HepG2 (cell line): ENCODE results near the gene NPPB. TPM values are rescaled to one million over a fixed set of nuclear protein-coding genes. Genes with fewer than 3 reads are reported as not detected.

ENCODE experiments used
- CREB3 ChIP-seq: sonication (generic); formaldehyde crosslinking; IDR thresholded peaks from 2 replicates; pipeline ENCODE4 v1.5.0; 2020; ENCODE audit warnings: missing genetic modification reagents
- FOXA1 ChIP-seq, 2 experiments: fragments of 450-650 bp in 1 of 2; sonication (generic) in 1 of 2; formaldehyde crosslinking in 1 of 2; IDR thresholded peaks; 2 replicates each; pipeline versions ENCODE4 v1.4.0 to v1.6.1; 2016 to 2020; ENCODE audit warnings: missing genetic modification reagents in 1 of 2
- FOXK1 ChIP-seq: sonication (generic); formaldehyde crosslinking; IDR thresholded peaks from 2 replicates; pipeline ENCODE4 v1.4.0; 2020; ENCODE audit warnings: low read depth, missing genetic modification reagents, borderline replicate concordance
- GABPA ChIP-seq, 2 experiments: IDR thresholded peaks; 2 replicates each; pipeline ENCODE4 v1.6.1; 2011 to 2016; ENCODE audit warnings: low read depth in 2 of 2, low read length in 1 of 2, missing biosample characterization in 1 of 2, missing genetic modification characterization in 1 of 2
- GATA4 ChIP-seq: sonication (generic); IDR thresholded peaks from 2 replicates; pipeline ENCODE4 v1.6.1; 2016; ENCODE audit warnings: antibody characterized with exemption, low read depth, borderline replicate concordance
- HNF4A ChIP-seq: sonication (generic); formaldehyde crosslinking; IDR thresholded peaks from 2 replicates; pipeline ENCODE4 v1.4.0; 2020; ENCODE audit warnings: missing genetic modification reagents
- IRX3 ChIP-seq: sonication (generic); formaldehyde crosslinking; IDR thresholded peaks from 2 replicates; pipeline ENCODE4 v1.8.1; 2023; ENCODE audit warnings: mild to moderate bottlenecking, low read depth, missing genetic modification reagents, borderline replicate concordance
- MAZ ChIP-seq, 2 experiments: sonication (generic) in 1 of 2; formaldehyde crosslinking in 1 of 2; IDR thresholded peaks; 2 replicates each; pipeline versions ENCODE4 v1.5.0 to v1.6.1; 2012 to 2020; ENCODE audit warnings: low read depth in 2 of 2, mild to moderate bottlenecking in 2 of 2, borderline replicate concordance in 1 of 2, improper control_type of control experiment in 1 of 2, low read length in 1 of 2, missing genetic modification reagents in 1 of 2, moderate library complexity in 1 of 2
- MEF2D ChIP-seq: sonication (generic); formaldehyde crosslinking; IDR thresholded peaks from 2 replicates; pipeline ENCODE4 v1.5.1; 2020; ENCODE audit warnings: mild to moderate bottlenecking, missing genetic modification reagents
- PAWR ChIP-seq: sonication (generic); formaldehyde crosslinking; IDR thresholded peaks from 2 replicates; pipeline ENCODE4 v1.4.0; 2020; ENCODE audit warnings: missing genetic modification reagents, mild to moderate bottlenecking, borderline replicate concordance
- RBM39 ChIP-seq: fragments of 200-400 bp; formaldehyde crosslinking; IDR thresholded peaks from one replicate; pipeline ENCODE4 v1.6.1; 2018; ENCODE audit warnings: antibody characterized with exemption, mild to moderate bottlenecking, low read depth, low read length; ENCODE audit not compliant: poor library complexity, severe bottlenecking
- SPEN ChIP-seq: sonication (generic); formaldehyde crosslinking; IDR thresholded peaks from 2 replicates; pipeline ENCODE4 v1.5.1; 2020; ENCODE audit warnings: low read depth, mild to moderate bottlenecking, missing genetic modification reagents
- YY1 ChIP-seq: IDR thresholded peaks from 2 replicates; pipeline ENCODE4 v1.6.1; 2011; ENCODE audit warnings: low read length, low read depth, moderate library complexity, mild to moderate bottlenecking; ENCODE audit not compliant: insufficient read depth, insufficient replicate concordance
- ZEB1 ChIP-seq: IDR thresholded peaks from 2 replicates; pipeline ENCODE4 v1.6.1; 2012; ENCODE audit warnings: mild to moderate bottlenecking, low read depth, inconsistent platforms; ENCODE audit not compliant: insufficient replicate concordance
- ZFP36L2 ChIP-seq: sonication (generic); formaldehyde crosslinking; IDR thresholded peaks from 2 replicates; pipeline ENCODE4 v1.4.0; 2020; ENCODE audit warnings: missing genetic modification reagents
- ZNF124 ChIP-seq: sonication (generic); formaldehyde crosslinking; IDR thresholded peaks from 2 replicates; pipeline ENCODE4 v1.4.0; 2020; ENCODE audit warnings: missing genetic modification reagents
- ZNF343 ChIP-seq: sonication (generic); formaldehyde crosslinking; IDR thresholded peaks from 2 replicates; pipeline ENCODE4 v1.4.0; 2020; ENCODE audit warnings: mild to moderate bottlenecking, missing genetic modification reagents
- ZNF691 ChIP-seq: sonication (generic); formaldehyde crosslinking; IDR thresholded peaks from 2 replicates; pipeline ENCODE4 v1.4.0; 2020; ENCODE audit warnings: missing genetic modification reagents, low read depth, mild to moderate bottlenecking, borderline replicate concordance
- polyA plus RNA-seq, 8 experiments: library from polyadenylated mRNA; depleted of rRNA in 3 of 8; stranded (reverse) in 7 of 8; unstranded in 1 of 8; fragments of >200 nt; fragmentation: Illumina TruSeq in 4 of 8; extraction: Trizol in 4 of 8; gene quantifications; 2 replicates each; pipeline versions ENCODE4 v1.2.1 to v1.2.3, GENCODE V29; 2011 to 2016; ENCODE audit warnings: low read depth in 4 of 8, missing spikeins in 1 of 8, mixed read lengths in 1 of 8; ENCODE audit not compliant: insufficient read depth in 1 of 8
- total RNA-seq, 5 experiments: library from RNA; depleted of rRNA; stranded (reverse); fragments of >200 nt; fragmentation: Illumina TruSeq; extraction: Trizol; gene quantifications; 2 replicates each; pipeline ENCODE4 v1.2.3, GENCODE V29; 2016; ENCODE audit warnings: low read depth in 1 of 5
- TF ChIP-seq, protein P1 (sequence below), 2 experiments: sonication (generic) in 1 of 2; formaldehyde crosslinking in 1 of 2; IDR thresholded peaks; 2 replicates each; pipeline versions ENCODE4 v1.5.1 to v1.6.1; 2011 to 2020; ENCODE audit warnings: borderline replicate concordance in 1 of 2, low read depth in 1 of 2, low read length in 1 of 2, mild to moderate bottlenecking in 1 of 2, missing genetic modification reagents in 1 of 2, moderate library complexity in 1 of 2
- TF ChIP-seq, protein P2 (sequence below): sonication (generic); formaldehyde crosslinking; conservative IDR thresholded peaks from 2 replicates; pipeline ENCODE4 v1.4.0; 2020; ENCODE audit warnings: missing genetic modification reagents

The NPPB gene
- total and polyA plus RNA-seq, 2 of the 13 experiments (the other 11 are each of a cell fraction or from before 2014, with no cell fraction given), result 1.9 TPM; not detected in 1

GRCh38 chr1:11842154-11843041 is 16.3 kb downstream of the NPPB start (continued):
- TF ChIP-seq, protein P1, sequence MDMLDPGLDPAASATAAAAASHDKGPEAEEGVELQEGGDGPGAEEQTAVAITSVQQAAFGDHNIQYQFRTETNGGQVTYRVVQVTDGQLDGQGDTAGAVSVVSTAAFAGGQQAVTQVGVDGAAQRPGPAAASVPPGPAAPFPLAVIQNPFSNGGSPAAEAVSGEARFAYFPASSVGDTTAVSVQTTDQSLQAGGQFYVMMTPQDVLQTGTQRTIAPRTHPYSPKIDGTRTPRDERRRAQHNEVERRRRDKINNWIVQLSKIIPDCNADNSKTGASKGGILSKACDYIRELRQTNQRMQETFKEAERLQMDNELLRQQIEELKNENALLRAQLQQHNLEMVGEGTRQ (IDR thresholded peaks at IDR 0.05; ENCODE audit: low read depth, low read length), result no peak
- TF ChIP-seq, protein P1 (CRISPR knock-in tag; IDR thresholded peaks at IDR 0.05; ENCODE audit: borderline replicate concordance), result peak; percentile 64; the same call in 1 of the 2 replicates
- TF ChIP-seq, protein P2, sequence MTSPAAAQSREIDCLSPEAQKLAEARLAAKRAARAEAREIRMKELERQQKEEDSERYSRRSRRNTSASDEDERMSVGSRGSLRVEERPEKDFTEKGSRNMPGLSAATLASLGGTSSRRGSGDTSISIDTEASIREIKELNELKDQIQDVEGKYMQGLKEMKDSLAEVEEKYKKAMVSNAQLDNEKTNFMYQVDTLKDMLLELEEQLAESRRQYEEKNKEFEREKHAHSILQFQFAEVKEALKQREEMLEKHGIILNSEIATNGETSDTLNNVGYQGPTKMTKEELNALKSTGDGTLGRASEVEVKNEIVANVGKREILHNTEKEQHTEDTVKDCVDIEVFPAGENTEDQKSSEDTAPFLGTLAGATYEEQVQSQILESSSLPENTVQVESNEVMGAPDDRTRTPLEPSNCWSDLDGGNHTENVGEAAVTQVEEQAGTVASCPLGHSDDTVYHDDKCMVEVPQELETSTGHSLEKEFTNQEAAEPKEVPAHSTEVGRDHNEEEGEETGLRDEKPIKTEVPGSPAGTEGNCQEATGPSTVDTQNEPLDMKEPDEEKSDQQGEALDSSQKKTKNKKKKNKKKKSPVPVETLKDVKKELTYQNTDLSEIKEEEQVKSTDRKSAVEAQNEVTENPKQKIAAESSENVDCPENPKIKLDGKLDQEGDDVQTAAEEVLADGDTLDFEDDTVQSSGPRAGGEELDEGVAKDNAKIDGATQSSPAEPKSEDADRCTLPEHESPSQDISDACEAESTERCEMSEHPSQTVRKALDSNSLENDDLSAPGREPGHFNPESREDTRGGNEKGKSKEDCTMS (CRISPR knock-in tag), result no peak
- TF ChIP-seq SPEN, result no peak; the same call in 1 of the 2 replicates
- TF ChIP-seq ZNF343 (CRISPR knock-in tag), result peak; percentile 55; the same call in 1 of the 2 replicates
- no peak for TF ChIP-seq ZEB1
- no peak for TF ChIP-seq MAZ (IDR thresholded peaks at IDR 0.05; ENCODE audit: borderline replicate concordance, low read depth, low read length)
- TF ChIP-seq MAZ (CRISPR knock-in tag; IDR thresholded peaks at IDR 0.05; ENCODE audit: low read depth), result no peak; the same call in 1 of the 2 replicates
- TF ChIP-seq YY1, result peak; percentile 29
- no peak for TF ChIP-seq FOXA1 (IDR thresholded peaks at IDR 0.05)
- TF ChIP-seq FOXA1 (CRISPR knock-in tag; IDR thresholded peaks at IDR 0.05), result peak; percentile 75
- TF ChIP-seq ZFP36L2, result no peak
- TF ChIP-seq MEF2D (CRISPR knock-in tag), result peak; percentile 86
- TF ChIP-seq IRX3, result no peak
- no peak for TF ChIP-seq RBM39
- peak; percentile 99 for TF ChIP-seq HNF4A (CRISPR knock-in tag)
- TF ChIP-seq ZNF691 (CRISPR knock-in tag), result peak; percentile 53; the same call in 1 of the 2 replicates
- TF ChIP-seq GABPA (IDR thresholded peaks at IDR 0.05; ENCODE audit: low read depth, low read length), result no peak
- TF ChIP-seq GABPA (CRISPR knock-in tag; IDR thresholded peaks at IDR 0.05; ENCODE audit: low read depth), result peak; percentile 52
- peak; percentile 93 for TF ChIP-seq FOXK1 (CRISPR knock-in tag)
- no peak for TF ChIP-seq PAWR (CRISPR knock-in tag)
- TF ChIP-seq GATA4, result no peak; the same call in 1 of the 2 replicates
- peak; percentile 92; the same call in 1 of the 2 replicates for TF ChIP-seq ZNF124 (CRISPR knock-in tag)
- no peak for TF ChIP-seq CREB3 (CRISPR knock-in tag)
